NCI-H2227 (cell line): ENCODE measurements around the gene ADAMTS15.

ENCODE experiments used
- DNase-seq: peaks from one replicate; lab custom pipeline; 2025; ENCODE audit not compliant: unreplicated experiment; lab: John Stamatoyannopoulos, UW

The ADAMTS15 gene

GRCh38 chr11:130418210-130418609, 30.2 kb upstream of the ADAMTS15 start:
- DNase-seq, result no peak

- DNase-seq, result no peak
Measured at GRCh38 chr11:130418756-130419155, 29.7 kb upstream of the ADAMTS15 start.

DNA sequence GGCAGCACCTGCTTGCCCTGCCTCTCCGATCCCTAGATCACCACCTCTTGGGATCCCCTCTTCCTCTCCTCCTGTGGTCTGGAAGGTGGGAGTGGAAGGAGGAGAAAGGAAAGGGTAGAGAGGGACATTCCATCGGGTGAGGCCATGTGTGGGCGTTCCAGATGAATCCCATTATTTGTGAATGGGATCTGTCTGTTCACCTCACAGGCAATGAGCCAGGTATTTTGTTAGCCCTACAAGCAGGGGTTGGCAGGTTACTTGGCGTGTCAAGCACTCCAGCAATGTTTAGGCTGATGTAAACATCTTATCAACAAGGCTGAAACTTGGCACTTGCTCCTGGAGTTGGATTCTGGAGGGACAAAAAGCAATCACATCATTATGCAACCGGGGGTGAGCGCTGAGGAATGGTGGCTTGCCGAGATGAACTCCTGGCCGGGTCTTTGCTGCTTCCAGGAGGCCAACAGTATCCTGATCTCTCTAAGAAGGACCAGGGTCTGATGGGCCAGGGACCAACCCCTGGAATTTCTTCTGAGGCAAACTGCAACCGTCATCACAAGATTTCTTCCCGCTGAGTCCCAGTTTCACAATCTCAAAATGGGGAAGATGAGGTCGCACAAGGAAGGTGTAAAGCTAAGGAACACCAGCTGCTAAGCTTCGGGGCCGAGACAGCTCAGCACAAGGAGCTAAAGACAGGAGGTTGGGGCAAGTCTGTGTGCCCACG, 27.8 kb upstream of the ADAMTS15 start:
- DNase-seq, result no peak

GRCh38 chr11:130421199-130421585, 27.3 kb upstream of the ADAMTS15 start:
- DNase-seq, result no peak

GRCh38 chr11:130421697-130422096, 26.7 kb upstream of the ADAMTS15 start:
- no peak for DNase-seq

DNA sequence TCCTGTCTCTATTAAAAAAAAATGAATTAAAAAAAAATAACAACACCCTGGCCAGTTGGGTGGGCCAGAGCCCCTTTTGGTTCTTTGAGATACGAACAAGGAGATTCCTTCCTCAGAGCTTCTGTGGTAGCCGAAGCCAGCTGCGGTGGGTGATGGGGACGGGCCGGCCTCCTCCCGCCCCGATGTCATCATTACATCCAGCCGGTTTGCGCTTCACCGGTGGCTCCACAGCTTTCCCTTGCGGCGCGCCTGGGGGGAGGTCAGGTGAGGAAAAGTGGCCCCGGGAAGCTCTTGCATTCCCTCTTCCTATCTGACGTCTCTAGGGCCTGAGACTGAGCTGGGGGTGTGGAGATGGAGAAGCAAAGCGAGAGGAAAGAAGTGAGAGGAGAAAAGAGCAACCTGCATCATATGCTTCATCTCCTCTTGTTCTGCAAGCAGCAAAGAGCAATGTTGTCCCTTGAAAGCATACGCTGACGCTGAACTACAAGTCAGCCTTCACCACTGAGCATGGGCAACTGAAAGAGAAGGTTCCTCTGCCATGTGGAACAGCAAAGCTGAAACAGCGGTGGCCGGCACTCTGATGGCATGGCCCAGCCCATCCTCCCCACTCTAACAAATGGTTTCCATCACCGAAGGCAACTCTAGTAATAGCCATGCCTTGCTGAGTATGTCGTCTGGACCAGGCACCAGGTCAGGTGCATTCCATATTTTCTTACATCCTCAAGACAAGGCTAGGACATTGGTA, 26.0 kb upstream of the ADAMTS15 start:
- DNase-seq, result no peak

- DNase-seq, result no peak
Measured at GRCh38 chr11:130423541-130424142, 24.8 kb upstream of the ADAMTS15 start.

DNA sequence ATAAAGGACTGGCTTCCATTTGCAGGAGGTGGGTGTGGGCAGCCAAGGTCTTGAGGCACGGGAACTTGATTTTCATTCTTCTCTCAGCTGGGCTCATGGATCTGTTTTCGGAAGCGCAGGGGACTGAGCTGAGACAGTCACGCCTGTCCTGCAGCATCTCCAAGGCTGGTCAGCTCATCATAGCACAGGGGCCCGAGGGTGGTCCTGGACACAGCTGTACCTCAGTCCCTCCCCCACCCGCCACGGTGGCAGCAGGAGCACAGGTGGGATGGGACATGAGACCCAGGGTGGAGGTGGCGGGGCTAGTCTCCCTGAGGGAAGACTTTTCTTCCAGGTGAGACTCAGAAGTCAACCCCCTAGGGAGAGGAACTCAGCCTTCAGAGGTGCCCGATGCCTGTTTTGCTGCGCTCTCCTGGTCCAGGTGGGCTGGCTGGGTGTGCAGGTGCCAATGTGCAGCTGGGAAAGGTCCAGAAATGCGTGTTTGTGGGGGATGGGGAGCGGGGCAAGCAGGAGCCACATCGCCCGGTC, 23.8 kb upstream of the ADAMTS15 start:
- no peak for DNase-seq

DNA sequence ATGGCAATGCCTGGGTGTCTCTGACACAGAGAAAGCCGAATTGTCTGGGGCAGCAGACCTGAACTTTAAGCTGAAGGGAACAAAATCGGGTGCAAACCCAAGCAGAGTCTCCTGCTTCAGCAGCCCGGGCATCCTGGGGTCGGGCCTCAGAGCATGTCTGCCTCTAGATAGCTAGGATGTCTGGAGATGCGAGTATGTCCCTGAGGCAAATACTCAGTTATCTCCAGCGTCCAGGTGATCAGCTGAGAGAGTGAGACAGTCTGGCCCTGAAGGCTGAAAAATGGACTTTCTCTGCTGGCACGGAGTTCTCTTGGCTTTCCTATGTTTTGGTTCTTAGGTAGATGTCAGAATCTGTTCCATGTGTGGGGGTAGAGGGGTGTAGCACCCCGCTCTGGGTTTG, 23.3 kb upstream of the ADAMTS15 start:
- DNase-seq, result no peak

GRCh38 chr11:130426223-130426836, 22.1 kb upstream of the ADAMTS15 start:
- no peak for DNase-seq

GRCh38 chr11:130426837-130427341, 21.6 kb upstream of the ADAMTS15 start:
- no peak for DNase-seq

DNA sequence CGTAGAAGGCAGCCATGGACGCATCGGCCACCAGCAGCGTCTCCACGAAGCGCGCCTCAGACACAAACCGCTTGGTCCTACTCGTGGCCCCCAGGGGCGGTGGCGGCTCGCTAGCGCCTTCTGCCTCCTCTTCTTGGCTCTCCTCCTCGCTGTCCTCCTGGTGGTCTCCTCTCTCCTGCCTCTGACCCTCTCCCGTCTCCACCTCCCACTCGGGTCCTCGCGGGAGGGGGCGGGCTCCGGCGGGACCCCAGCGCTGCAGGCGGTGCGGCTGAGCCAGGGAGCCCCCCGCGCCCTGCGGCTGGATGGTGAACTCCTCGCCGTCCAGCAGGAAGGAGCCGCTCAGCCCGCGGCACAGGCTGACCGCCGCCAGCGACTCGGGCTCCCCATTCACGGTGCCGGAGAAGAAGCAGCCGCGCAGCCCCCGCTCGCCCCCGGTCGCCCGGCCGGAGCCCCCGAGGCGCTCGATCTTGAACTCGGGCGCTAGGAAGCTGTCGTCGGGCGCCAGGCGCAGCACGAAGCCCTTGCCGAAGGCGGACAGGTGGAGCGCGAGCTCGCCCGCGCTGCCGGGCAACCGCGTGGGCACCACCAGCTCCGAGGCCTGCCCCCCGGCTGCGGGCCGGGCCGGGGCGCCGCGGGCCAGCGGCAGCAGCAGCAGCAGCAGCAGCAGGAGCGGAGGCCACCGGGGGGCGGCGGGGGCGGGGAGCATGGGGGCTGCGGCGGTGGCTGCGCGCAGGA, 20.7 kb upstream of the ADAMTS15 start:
- DNase-seq, result peak; percentile 42

DNA sequence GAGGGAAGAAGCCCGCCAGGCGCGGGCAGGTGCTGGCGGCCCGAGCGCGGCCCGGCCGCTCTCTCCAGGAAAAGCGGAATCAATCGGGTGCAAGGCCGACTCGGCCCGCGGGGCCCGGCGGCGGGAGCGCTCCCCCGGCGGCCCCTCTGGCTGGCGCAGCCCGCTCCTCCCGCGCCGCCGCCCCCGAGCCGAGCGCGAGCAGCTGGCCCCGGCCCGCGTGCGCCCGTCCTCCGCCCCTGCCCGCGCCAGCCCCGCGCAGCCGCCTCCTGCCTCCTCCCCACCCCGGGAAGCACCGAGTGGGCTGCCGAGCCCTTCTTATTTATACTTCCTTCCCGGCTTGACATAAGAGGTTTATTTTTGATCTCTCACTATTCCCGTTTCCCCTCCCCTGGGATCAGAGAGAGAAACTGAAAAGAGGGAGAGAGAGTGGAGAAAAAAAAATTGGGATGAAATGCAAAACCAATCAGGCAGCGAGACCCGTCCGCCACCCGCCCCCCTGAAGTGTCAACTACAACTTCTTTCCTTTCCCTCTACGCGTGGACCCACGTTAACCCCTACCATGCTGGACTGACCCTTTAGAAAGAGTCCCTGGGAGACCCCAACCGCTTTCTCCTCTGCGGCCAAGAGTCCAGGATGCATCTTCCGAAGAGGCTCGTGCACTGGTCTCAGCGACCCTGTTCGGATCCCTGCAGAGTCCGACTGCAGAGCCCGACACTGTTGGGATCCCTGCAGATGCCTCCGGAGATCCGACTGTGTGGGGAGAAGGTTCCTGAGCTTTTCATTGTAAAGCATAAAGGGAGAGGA, 19.9 kb upstream of the ADAMTS15 start, which contains the start of gene ADAMTS8:
Gene ADAMTS8 (minus strand): TSS at position 294 of the 804 bp plus-strand sequence. CDS start 323 bp downstream, outside the sequence.
- DNase-seq, result peak; percentile 30

GRCh38 chr11:130429120-130429681, 19.2 kb upstream of the ADAMTS15 start:
- DNase-seq, result no peak

DNA sequence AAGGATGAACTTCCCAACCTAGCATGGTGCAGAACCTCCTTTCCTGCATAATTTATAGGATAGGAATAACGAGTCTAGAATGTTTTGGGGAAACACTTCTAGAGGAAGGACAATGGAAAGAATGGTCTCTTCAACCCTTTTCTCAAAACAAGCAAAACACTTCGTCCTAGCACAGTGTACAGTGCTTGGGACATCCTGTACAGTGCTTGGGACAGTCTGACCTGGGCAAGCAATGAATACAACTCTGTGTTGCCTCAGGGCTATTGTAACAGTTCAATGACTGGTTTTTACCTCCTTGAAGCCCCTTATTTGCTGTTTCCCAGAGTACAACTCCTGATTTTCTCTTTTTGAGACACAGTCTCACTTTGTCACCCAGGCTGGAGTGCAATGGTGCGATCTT, 18.5 kb upstream of the ADAMTS15 start:
- DNase-seq, result no peak

GRCh38 chr11:130431331-130431773, 17.1 kb upstream of the ADAMTS15 start:
- DNase-seq, result peak; percentile 77

- DNase-seq, result no peak
Measured at GRCh38 chr11:130431801-130432200, 16.6 kb upstream of the ADAMTS15 start.

- DNase-seq, result no peak
Measured at GRCh38 chr11:130433357-130433756, 15.1 kb upstream of the ADAMTS15 start.

DNA sequence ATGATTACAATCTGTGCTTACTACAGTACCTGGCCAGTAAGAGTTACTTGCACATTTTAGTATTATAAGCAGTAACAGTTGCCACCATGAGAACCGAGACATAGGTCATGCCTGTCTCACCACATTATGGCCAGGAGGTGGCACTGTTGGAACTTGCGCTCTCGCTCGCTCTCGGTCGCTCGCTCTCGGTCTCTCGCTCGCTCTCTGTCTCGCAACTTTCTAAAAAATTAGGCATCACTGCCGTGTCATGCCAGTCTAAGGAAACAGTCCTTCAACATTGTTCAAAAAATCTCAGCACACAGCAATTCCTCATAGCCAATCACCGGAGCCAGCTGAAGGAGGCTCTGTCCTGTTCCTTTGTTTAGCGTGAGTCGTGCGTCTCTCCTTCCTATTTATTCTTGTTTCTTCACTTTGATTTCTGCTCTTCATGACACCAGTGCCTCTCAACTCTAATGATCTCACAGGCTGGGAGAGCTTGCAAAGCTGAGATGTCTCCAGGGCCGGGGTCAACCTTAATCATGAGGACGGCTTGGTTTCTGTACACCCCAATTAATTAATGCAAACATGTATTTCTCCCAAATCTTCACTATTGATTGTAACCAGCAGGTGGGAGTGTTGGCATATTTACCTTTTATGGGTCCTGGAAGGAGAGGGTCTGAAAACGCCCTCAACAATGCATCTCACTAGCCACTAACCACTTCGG, 13.8 kb upstream of the ADAMTS15 start:
- DNase-seq, result peak; percentile 80
